ENCODE data around the gene PLA2G2F. TPM values are rescaled to one million over a fixed set of nuclear protein-coding genes. Genes with fewer than 3 reads are reported as not detected.

The PLA2G2F gene
- total and polyA plus RNA-seq, 9 of the 15 experiments (the other 6 are each of a cell fraction or from before 2014, with no cell fraction given): not detected

- TF ChIP-seq GTF2B (IDR thresholded peaks at IDR 0.05; ENCODE audit: extremely low read depth, insufficient read length): no peak
- no peak for TF ChIP-seq RBM25 (IDR thresholded peaks at IDR 0.05; ENCODE audit: low read depth, low read length, severe bottlenecking)
- TF ChIP-seq NELFE (IDR thresholded peaks at IDR 0.05; ENCODE audit: insufficient read depth, insufficient read length): no peak
- no peak for TF ChIP-seq FOS (IDR thresholded peaks at IDR 0.05; ENCODE audit: extremely low read depth, insufficient read length)
- no peak for TF ChIP-seq RFX1 (IDR thresholded peaks at IDR 0.05)
- TF ChIP-seq ESRRB (CRISPR knock-in tag; IDR thresholded peaks at IDR 0.05; ENCODE audit: borderline replicate concordance): no peak
- TF ChIP-seq ELK3 (CRISPR knock-in tag; IDR thresholded peaks at IDR 0.05): no peak
- no peak for TF ChIP-seq KAT2B (IDR thresholded peaks at IDR 0.05; ENCODE audit: low read depth, low read length)
- no peak for TF ChIP-seq ZKSCAN8 (CRISPR knock-in tag; IDR thresholded peaks at IDR 0.05)
- TF ChIP-seq ZEB2 (IDR thresholded peaks at IDR 0.05): no peak
- no peak for TF ChIP-seq SREBF1 (IDR thresholded peaks at IDR 0.05; ENCODE audit: borderline replicate concordance, low read depth, low read length)
- TF ChIP-seq CUX1 (CRISPR knock-in tag; IDR thresholded peaks at IDR 0.05): no peak
- no peak for TF ChIP-seq TAF9B (IDR thresholded peaks at IDR 0.05; ENCODE audit: partially characterized antibody)
- no peak for TF ChIP-seq ZNF3 (CRISPR knock-in tag; IDR thresholded peaks at IDR 0.05)
- TF ChIP-seq PCBP1 (IDR thresholded peaks at IDR 0.05; ENCODE audit: low read depth, low read length, poor library complexity, severe bottlenecking): no peak
- TF ChIP-seq TAL1 (IDR thresholded peaks at IDR 0.05): no peak
- no peak for TF ChIP-seq BRD4 (IDR thresholded peaks at IDR 0.05)
- peak; percentile 44; the same call in 1 of the 2 replicates for TF ChIP-seq USF1 (CRISPR knock-in tag; IDR thresholded peaks at IDR 0.05)
- TF ChIP-seq ZNF449 (CRISPR knock-in tag; IDR thresholded peaks at IDR 0.05): no peak
These were observed 12.9 kb downstream of the PLA2G2F start (continued) for GRCh38 chr1:20151906-20152598.

Data from K562 (cell line).